Measurements from ENCODE around the gene R3HCC1L. TPM values are rescaled to one million over a fixed set of nuclear protein-coding genes. Genes with fewer than 3 reads are reported as not detected.

The R3HCC1L gene
- total and polyA plus RNA-seq, 9 of the 15 experiments (the other 6 are each of a cell fraction or from before 2014, with no cell fraction given) = 9.1 to 17.8 (median 12.6) TPM

GRCh38 chr10:98205351-98205750, 70.9 kb downstream of the R3HCC1L start:
- DNase-seq (ENCODE audit: extremely low read depth in 1 of 4, low spot score in 3 of 4) = no peak
- no peak overlapping the region for H3K4me3 ChIP-seq
- in situ Hi-C loops (cut with MboI) (no loop called here), intact Hi-C loops (cut with micrococcal nuclease) (no loop called here)
- H4K20me1 ChIP-seq (replicated peaks; ENCODE audit: control insufficient read depth, insufficient read depth, low read length) = no peaks in the 10 kb centered on the region
- no peak overlapping the region for H3K4me2 ChIP-seq (ENCODE audit: insufficient read depth, low read length)
- 76% methylated on average over 2 of the region's 2 CpGs for WGBS (ENCODE audit: insufficient coverage, low coverage, missing lambda C conversion rate)
- H3K27ac ChIP-seq (ENCODE audit: extremely low read depth, low read depth, low read length) = no peak overlapping the region
- H3K4me1 ChIP-seq (replicated peaks in 1 of 2; ENCODE audit: control insufficient read depth in 2 of 2, insufficient read depth in 2 of 2, low read length in 2 of 2) = no peaks in the 10 kb centered on the region
- no TSS peak for BruUV-seq (replicated peaks)
- H3K9me1 ChIP-seq (ENCODE audit: control insufficient read depth, insufficient read depth, low read length) = no peaks in the 10 kb centered on the region
- H3K9ac ChIP-seq (ENCODE audit: insufficient read depth in 1 of 2, low read depth in 2 of 2, low read length in 2 of 2) = no peak overlapping the region
- peaks cover 21% of the 10 kb centered on the region; the same call in 1 of the 3 replicates for H3K36me3 ChIP-seq (ENCODE audit: control insufficient read depth, insufficient read depth, low read length)
- H3K79me2 ChIP-seq (ENCODE audit: control insufficient read depth, insufficient read depth, low read length) = no peaks in the 10 kb centered on the region
- no peak for ATAC-seq
- no peaks in the 10 kb centered on the region for H3K9me3 ChIP-seq (replicated peaks; ENCODE audit: control insufficient read depth, insufficient read depth, low read depth, low read length)
- FAIRE-seq = no peak
- H2AFZ ChIP-seq (ENCODE audit: low read depth, low read length) = no peak overlapping the region
- no peaks in the 10 kb centered on the region for H3K27me3 ChIP-seq (ENCODE audit: control insufficient read depth in 2 of 2, insufficient read depth in 2 of 2, low read length in 2 of 2)
- POLR2A ChIA-PET = interaction anchor here (0.6 to 1.2 kb wide), 3 partner anchors 8 to 21 kb away, joined by 3 to 4 read pairs (median 4); no protein-coding TSS in a partner anchor
- CTCF ChIA-PET (ENCODE audit: low intra/inter-chr PET ratio) = no interaction called here
- no peak for TF ChIP-seq MBD2 (IDR thresholded peaks at IDR 0.05; ENCODE audit: borderline replicate concordance, low read depth)
- TF ChIP-seq CCAR2 (IDR thresholded peaks at IDR 0.05; ENCODE audit: low read depth, low read length) = no peak
- no peak for TF ChIP-seq CBX5 (IDR thresholded peaks at IDR 0.05; ENCODE audit: borderline replicate concordance, low read depth)
- no peak for TF ChIP-seq FOXK2 (conservative IDR thresholded peaks at IDR 0.05 in 1 of 2, IDR thresholded peaks at IDR 0.05 in 1 of 2; ENCODE audit: low read depth in 2 of 2)
- TF ChIP-seq BHLHE40 (IDR thresholded peaks at IDR 0.05; ENCODE audit: low read length) = no peak
- TF ChIP-seq ZNF436 (CRISPR knock-in tag; IDR thresholded peaks at IDR 0.05) = no peak
- no peak for TF ChIP-seq JUND (IDR thresholded peaks at IDR 0.05; ENCODE audit: borderline replicate concordance, low read depth, low read length)
- no peak for TF ChIP-seq JUND (tag; IDR thresholded peaks at IDR 0.05; ENCODE audit: borderline replicate concordance, low read depth, low read length)
- TF ChIP-seq EP300 (IDR thresholded peaks at IDR 0.05; ENCODE audit: low read length) = no peak
- TF ChIP-seq ZC3H4 (CRISPR knock-in tag; IDR thresholded peaks at IDR 0.05; ENCODE audit: borderline replicate concordance) = no peak
- no peak for TF ChIP-seq ZFP1 (CRISPR knock-in tag; IDR thresholded peaks at IDR 0.05)
- no peak for TF ChIP-seq ZNF511 (CRISPR knock-in tag; IDR thresholded peaks at IDR 0.05)
- no peak for TF ChIP-seq NFRKB (IDR thresholded peaks at IDR 0.05; ENCODE audit: low read depth)
- no peak for TF ChIP-seq ARHGAP35 (IDR thresholded peaks at IDR 0.05; ENCODE audit: partially characterized antibody)
- no peak for TF ChIP-seq ZNF282 (CRISPR knock-in tag; IDR thresholded peaks at IDR 0.05)
- no peak for TF ChIP-seq ZBTB40 (IDR thresholded peaks at IDR 0.05)
- no peak for TF ChIP-seq ZBTB40 (CRISPR knock-in tag; IDR thresholded peaks at IDR 0.05)
